NCI-H1105 (cell line): ENCODE results near the gene PPP2R3A.

Experiments
- DNase-seq: peaks from one replicate; lab custom pipeline; 2025; lab: John Stamatoyannopoulos, UW

Gene PPP2R3A

DNA sequence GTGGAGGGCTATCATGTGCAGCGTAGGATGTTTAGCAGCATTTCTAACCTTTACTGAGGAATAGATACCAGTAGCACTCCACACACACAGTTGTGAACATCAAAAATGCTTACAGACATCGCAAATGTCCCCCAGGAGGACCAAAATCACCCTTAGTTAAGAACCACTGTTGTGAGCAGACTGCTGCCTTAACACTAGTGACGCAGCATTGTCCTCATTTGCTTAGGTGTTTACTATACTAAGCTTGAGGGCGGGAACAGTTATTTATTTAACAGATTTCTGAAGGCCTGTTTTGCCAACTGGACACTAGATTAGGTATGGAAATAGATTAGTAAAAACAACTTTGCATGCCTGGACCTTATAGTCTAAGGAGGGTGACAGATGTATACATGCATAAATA, 2.3 kb downstream of the PPP2R3A start:
- no peak for DNase-seq

DNA sequence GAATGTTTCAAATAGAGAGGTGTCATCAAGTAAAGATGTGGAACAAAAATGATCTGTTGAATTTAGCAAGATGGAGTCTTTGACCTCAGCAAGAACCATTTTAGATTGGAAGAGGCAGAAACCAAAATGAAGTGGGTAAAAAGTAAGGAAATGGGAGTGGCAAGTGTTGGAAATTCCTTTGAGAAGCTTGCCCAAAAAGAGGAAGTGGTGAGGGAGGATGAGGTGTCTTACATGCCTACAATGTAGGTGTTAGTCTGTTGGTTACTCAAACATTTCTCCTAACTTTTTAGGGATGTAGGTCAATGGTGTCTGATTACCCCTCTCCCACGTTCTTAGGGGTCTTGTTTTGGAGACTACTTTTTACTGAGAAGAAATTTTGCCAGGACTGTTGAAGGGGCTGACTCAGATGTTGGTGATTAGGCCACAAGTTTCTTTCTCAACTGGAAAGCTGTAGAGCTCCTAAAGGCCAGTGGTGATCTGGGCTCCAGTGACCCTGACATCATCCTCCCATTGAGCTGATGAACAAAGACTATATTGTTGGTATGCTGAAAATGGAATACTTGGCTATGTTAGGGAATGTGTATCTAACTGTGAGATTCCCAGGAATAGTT, 5.1 kb downstream of the PPP2R3A start:
- no peak for DNase-seq

DNA sequence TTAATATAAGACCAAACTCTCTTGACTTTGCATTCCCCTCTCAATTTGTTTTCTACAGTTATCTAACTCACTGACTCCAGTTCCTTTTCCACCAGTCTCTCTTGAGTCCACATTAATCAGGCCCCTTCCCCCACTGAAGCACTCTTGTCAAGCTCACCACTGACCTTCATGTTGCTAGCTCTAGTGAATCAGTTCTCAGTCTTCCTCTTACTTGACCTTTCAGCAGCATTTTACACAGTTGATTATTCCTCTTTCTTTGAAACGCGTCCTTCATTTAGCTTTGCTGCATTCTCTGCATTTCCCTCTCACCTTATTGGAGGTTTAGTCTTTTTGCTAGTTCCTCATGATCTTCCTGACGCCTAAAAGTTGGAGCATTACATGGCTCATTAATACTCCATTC, 8.3 kb downstream of the PPP2R3A start:
- DNase-seq: no peak

DNA sequence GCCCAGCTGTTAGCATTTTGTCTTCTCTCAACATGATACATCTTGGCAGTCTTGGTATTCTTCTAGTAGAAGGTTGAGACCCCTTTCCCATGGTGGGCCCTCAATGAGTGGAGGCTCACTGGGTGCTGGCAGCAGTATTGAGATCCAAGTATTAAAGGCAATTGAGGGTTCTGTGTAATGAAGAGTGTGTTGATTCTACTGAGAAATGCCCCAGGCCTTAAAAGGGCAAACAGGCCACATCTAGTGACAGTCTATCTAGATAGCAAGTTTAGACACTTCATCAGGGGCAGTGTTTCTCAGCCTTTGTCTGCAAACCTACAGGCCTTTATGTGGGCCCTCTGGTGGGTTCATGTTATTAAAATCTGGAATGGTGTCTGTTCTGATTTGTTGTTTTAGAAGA, 9.5 kb downstream of the PPP2R3A start:
- no peak for DNase-seq

DNA sequence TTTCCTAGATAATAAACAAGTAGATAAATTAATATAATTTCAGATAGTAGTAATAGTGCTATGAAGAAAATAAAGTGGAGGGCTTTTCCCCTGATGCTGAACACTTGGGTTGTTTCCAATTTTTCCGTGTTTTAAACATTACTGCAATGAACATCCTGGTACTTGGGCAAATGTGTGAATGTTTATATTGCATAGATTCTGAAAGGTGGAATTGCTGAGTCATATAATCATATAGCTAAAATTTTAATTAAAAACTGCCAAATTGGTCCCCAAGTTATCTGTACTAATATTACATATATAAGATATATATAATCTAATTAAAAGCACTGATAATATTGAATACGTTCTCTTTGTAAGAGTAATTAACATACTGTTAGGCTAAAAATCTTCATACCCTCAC, 10.0 kb downstream of the PPP2R3A start:
- DNase-seq: no peak

DNA sequence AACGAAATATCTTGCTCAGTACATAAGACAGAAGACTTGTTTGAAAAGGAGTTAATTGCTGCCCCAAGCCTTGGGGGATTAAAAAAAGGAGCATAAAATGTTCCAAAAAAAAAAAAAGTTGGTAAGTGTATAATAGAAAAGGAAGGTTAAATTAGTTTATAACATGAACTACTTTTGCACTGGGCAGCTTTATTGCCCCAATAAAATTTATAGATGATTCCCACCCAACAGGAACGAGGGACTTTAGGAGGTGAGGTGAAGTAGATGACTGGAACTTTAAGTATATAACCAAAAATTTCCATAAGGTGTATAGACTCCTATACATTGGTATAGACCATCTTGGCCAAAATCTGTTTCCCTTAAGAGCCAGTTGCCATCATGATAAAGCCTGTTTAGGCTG, 14.8 kb downstream of the PPP2R3A start:
- no peak for DNase-seq

DNA sequence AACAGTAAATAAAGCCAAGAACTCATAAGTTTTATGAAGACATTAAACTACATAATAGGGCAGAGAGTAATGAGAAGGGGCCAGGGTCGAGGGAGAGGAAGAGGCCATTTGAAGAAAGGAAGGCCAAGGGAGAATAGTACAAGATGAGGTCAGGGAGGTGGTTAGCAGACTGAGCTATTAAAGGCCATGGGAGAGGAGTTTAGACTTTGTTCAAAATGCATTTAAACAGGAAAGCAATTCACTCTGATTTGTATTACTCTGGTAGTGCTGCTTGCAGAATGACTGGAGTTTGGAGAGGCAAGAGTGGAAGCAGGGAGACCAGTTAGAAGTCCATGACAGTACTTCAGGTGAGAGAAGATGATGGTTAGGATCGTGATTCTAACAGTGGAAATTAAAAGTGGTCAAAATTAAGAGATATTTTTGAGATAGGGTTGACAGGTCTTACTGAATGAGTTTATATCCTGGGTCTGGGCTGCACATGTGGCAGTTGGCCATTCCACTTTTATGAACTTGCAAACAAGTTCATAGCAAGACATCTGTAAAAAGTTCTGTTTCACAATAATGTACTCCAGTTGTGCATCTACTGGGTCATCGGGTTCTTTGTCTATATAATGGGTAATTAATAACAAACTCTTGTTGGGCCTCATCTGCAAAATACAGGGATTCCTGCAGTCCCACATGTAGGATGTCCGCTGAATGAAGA, 16.3 kb downstream of the PPP2R3A start:
- DNase-seq: no peak

DNA sequence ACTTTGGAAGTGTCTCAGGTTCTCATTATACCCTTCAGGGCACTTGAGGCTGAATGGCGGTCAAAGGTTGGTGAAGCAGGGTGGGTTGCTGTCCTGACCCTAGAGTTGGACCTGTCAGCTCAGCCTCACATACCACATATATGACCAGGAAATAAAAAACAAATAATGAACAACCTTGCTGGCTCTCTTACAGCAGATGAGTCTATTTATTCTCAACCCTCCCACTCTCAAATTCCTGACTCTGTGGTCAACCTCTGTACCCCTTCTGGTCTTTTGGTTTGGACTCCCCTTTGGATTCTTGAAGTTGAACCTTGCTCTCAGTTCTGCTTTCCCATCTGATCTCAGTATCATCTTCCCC, 16.9 kb downstream of the PPP2R3A start:
- no peak for DNase-seq

DNA sequence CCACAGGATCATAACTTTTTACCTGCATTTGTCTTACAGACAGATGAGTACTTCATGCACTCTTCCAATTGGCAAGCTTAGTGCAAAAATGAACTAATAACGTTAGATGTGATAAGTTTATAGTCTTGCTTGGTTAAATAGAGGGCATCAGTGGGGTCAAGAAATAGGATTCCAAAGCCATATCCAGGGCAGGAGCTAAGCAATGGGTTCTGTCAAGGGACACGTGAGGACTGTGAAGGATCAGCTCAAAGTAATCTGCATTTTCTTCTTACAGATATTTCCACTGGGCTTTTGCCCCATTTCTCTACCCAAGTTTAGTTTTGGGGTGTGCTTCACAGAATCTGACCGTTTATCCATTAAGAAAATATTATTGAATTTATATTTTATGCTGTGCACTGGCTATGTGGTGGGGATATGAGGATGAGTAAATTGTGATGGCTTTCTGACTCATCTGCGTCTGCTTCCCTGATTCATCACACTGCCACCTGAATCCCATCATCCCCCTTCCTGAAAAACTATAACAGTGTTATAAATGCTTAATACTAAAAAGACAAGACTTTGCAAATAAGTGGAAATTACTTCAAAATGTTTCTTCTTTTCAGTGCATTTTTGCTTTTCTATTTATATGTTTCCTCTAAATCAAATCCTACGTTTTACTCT, 17.5 kb downstream of the PPP2R3A start:
- DNase-seq: no peak

DNA sequence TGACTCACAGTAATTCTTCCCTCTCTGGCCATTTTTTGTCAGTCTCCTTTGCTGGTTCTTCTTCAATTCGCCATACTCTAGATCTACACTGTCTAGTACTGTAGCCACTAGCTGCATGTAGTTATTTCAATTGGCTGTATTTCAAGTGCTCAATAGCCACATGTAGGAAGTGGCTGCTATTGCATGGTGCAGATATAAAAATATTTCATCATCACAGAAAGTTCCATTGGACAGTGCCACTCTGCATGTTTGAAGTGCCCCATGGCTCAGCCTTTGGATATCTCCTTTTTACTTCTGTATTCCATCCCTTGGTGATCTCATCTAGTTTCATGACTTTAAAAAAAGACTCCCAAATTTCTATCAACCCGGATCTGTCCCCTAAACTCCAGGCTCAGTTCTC, 22.1 kb downstream of the PPP2R3A start:
- DNase-seq: no peak

DNA sequence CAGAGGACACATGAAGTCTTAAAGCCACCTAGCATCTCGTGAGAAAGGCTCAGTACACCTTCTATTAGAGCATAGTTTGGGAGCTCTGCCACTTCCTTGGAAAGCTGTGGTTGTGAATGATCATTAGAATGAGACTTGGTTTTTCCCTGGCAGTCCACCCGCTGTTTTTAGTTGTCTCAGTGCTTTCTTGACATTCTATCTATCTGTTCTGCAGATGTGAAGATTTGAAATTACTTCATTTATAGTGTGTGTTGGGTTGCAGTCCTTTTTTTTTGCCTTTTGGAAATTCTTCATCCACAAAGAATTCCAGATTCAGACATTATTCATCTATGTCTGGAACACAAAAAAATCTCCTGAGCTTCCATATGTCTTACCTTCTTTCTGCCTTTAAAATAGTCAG, 23.7 kb downstream of the PPP2R3A start:
- no peak for DNase-seq

DNA sequence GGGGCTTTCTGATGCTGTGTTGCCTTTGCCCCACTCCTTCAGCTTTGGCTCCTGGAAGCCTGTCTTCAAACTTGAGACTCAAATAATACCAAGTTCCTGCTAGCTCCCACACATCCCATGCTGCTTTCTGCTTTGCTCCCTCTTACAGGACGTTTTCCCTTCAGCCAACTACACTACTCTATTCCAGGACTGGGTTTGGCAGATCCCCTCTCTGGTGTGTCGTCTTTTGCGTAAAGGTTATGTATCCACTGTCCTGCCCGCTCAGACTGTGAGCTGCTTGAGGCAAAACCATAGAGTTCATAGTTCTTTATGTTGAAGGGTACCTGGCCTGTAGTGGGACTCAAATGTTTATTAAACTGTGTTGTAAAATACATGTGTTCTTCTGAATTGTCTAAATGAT, 25.4 kb downstream of the PPP2R3A start:
- DNase-seq: no peak

DNA sequence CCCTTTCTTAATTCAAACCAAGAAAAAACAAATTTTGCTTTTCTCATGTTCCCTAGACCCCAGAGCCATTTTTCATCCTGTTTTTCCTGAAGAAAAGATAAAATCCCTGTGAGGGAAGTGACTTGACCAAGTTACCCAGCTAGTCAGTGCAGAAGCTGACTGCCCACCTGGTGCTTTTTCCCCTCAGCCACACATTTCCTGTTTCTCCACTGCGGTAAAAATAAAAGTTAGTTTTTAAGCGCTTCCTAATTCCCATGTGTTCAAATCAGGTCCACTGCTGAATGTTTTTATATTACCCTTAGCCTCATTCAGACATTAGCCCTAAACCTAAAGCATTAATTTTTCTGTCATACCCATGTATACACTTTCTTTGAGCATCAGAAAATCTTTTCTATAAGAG, 26.1 kb downstream of the PPP2R3A start:
- no peak for DNase-seq

DNA sequence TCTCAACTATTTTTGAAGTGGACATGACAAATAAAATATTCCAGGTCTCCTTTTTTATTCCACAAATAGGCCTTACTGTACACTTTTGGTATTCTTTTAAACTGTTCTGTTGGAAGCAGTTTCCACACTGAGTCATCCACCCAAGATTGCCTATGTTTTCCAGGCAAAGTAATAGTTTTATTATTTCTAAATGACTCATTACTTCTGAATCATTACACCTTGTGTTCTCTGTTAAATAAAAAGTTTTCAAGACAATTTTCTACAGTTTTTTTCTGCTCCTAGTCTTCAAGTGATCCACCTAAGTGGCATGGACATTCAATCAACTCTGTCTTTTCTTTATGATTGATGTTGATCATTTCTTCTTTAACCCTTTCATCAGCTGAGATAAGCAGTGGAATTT, 26.5 kb downstream of the PPP2R3A start:
- no peak for DNase-seq

DNA sequence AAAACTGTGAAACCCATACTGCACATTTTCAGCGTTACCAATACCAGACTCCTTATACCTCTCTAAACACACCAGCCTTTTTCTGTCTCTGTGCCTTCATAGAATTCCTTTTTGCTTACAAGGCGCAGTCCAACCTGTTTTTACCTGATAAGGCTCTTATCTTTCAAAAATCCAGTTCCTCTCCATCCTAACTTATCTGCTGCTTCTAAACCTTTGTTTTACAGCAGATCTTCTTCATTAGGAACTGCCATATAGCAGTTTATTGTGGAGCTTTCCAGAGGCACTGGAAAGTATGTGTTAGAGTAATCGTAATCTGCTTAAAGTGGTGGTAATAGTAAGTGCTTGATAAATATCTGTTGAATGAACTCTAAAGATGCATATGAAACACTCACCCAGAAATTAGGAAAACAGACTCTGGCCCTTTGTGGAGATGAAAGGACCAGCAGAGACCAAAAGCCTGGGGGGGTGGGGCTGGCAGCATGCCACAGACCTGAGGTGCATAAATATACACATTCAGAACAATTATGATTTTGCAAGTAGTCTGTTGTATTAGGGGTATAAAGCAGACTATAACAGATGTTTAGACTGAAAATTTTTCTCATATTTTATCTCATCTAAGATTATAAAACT, 29.3 kb downstream of the PPP2R3A start:
- DNase-seq: peak; percentile 68

DNA sequence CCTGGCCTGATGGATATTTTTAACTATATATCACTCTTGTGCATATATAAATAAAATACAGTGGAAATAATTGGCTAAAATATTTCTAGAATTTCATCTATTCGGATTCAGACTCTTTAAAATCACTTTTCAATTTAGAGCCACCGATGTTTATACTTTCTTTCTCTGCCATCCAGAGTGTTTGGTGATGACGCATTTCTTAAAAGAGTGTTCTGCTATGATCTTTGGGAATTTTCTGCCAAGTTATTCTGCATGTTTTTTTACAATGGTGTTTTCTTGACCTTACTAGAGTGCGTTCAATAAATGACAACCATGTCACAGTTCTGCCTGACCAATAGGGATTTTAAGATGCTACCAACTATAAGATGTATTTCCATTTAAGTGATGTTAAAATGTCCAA, 30.2 kb downstream of the PPP2R3A start:
- DNase-seq: no peak

DNA sequence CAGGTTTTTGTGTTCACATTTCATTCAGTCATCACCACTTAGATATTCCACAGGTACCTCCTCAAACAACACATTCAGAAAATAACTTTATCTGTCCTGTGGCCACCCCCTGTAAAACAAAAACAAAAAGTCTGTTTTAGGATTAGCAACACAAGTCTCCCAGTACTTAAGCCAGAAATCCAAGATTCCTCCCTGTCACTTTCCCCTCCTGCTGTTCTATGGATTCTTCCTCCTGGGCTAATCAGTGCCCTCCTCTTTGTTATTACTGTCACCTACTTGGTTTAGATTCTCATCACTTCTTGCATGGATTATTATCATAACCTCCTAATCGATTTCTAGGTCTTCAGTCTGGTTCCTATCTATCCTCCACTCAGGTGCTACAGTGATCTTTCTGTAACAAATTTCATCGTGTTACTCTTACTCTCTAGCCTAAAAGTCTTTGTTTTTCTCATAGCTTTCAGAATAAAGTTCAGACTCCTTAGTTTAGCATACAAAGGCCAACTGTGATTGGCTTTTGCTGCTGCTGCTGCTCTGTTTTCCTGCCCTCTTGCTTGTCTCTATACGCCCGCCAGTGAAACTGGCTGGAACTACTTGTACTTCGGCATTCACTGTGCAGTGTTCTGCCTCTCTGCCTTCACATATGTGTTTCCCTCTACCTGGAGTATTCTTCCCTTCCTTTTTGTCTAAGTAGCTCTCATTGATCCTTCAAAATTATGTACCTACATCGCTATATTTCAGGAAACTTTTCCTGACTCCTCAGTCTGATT, 32.2 kb downstream of the PPP2R3A start:
- DNase-seq: no peak

DNA sequence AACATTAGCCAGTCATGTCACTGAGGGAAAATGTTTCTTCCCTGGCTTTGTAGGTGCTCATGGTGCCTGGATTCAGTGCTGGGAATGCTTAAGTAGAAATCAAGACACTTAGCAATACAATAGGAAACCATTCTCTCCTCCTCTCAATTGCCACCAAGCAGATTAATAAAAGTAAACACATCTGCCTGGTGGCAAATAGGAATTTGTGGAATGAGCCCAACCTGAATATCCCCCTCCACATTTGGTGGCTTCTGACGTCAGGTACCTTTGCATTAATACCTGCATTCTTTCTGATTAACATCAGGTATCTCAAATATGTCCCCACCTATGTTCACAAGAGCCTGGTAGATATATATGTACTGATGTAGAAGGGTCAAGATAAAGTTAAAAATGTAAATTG, 42.7 kb downstream of the PPP2R3A start:
- DNase-seq: no peak

DNA sequence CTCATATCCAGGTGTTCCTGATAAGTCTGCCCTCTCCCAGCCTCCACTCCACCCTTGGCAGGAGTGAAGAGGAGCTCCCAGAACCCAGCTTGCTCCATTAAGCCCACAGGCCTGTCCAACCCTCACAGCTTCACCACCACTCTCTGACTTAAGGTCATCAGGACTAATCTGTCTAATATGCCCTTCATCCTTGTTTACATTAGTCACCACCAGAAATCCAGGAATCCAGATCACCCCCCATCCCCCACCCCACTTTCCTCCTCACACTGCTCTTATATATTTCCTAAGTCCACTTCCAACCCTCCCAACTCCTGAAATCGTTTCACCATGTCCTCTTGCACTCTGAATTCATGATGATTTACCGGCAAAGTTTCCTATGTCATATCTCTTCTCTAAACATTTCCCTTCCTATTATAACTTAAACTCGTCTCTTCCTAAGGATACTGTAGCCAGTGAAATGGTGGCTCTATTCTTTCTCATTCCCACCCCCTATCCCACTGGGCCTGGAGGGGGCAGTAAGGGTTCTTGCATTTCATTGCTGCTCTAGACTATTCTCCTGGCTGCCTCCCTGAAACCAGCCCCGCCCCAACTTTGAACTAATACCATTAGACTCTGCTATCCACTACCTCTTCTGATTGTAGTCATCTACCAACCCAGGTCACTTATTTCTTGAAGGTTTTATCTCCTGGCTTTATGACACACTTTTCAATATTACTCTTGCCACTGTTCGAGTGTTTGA, 43.4 kb downstream of the PPP2R3A start:
- no peak for DNase-seq

DNA sequence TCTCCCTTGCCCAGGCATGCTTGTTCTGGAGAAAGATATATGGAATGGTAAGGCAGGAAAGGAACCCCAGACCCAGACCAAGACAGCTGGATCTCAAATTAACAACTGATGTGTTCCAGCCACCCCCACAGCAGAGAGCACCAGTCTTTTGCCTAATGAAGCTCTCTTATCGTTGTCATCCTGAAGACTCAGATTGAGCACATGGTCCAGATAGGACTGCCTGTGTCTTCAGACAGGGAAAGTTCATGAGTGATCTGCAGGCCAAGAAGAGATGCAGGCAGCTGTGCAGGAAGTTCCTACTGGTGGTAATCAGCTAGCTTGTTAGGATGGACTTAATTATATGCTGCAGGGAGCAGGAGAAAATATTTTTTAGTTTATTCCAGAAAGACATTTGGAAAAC, 53.3 kb downstream of the PPP2R3A start:
- DNase-seq: no peak

DNA sequence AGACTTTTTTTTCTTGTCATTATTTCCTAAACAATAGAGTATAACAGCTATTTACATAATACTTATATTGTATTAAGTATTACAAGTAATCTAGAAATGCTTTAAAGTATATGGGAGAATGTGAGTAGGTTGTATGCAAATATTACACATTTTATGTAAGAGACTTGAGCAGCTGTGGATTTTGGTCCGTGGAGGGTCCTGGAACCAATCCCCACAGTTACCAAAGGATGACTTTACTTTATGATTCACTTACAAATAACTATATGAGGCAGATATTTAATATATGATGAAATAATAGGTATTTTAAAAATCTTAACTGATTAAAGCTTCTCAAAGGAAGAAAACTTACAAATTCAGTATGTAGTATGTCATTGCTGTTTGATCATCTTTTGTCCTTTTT, 56.3 kb downstream of the PPP2R3A start:
- no peak for DNase-seq
